COLO668 (cell line): ENCODE results near the gene MRI1.
A peak's percentile ranks its signal among the peaks of the same experiment; 100 is the strongest.
"Not testable (repeated sequence)": the region's sequence is repeated elsewhere in the genome, so short reads cannot be mapped to it uniquely, and the experiment has no call there.

ENCODE experiments used
- DNase-seq: peaks from one replicate; lab custom pipeline; 2025; ENCODE audit not compliant: unreplicated experiment; lab: John Stamatoyannopoulos, UW

Gene MRI1

GRCh38 chr19:13793317-13793716 is 29.0 kb downstream of the MRI1 start:
- DNase-seq, result not testable (repeated sequence)

DNA sequence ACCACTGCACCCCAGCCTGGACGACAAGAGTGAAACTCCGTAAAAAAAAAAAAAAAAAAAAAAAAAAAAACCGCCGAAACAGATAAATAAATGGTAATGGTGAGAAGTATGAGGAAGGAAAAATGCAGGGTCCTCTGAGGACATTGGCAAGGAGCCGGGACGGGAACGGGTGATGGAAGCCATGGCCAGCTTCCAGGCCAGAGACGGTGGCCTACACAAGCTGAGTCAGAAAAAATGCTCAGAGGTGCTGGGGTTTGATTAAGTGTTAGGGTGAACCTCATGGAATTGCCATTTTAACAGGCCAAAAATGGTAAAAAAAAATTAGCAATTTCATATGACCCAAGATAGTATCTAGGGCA is 30.1 kb downstream of the MRI1 start:
- no peak for DNase-seq

DNA sequence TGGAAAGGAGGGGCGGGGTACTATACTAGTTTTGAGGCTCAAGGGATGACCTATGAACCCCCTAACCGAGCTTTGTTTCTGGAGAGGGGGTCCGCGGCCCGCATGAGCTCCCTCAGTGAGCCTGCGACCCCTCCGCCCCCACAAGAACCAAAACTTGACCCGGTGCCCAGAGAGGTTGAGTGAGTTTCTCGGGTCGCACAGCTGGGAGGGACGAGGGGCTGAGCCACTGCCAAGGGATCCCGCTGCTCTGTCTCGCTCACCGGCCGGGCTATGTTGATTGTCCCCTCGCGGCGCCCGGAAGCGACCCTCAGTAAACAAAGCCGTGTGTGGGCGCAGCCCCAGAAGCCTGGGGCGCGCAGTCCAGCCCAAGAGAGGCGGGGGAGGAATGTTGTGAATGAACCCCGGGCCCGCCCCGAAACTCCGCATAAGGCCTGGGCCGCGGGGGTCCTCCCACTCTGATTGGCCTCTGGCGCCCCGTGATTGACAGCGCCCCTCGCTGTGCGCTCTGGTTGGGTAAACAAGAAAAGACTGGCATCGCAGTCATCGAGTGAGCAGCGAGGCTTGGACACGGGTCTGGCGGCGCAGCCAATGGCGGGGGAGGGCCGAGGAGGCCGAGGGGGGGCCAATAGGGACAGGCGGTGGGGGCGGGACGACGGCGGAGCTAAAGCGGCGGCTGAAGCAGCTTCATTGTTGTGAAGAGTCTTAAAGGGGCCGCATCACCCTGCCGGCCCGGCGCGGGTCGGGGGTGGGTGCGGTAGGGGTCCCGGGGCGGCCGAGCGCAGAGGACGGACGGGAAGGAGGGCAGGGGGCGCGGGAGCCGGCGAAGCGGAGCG is 30.7 kb downstream of the MRI1 start, which contains the start of gene ZSWIM4:
ZSWIM4 (plus strand) TSS at position 687 of the 833 bp plus-strand sequence. CDS start 206 bp downstream, outside the sequence.
- peak; percentile 98 for DNase-seq

GRCh38 chr19:13795595-13796300 is 31.4 kb downstream of the MRI1 start:
- peak; percentile 35 for DNase-seq

GRCh38 chr19:13796301-13797057 is 32.2 kb downstream of the MRI1 start:
- DNase-seq, result no peak

DNA sequence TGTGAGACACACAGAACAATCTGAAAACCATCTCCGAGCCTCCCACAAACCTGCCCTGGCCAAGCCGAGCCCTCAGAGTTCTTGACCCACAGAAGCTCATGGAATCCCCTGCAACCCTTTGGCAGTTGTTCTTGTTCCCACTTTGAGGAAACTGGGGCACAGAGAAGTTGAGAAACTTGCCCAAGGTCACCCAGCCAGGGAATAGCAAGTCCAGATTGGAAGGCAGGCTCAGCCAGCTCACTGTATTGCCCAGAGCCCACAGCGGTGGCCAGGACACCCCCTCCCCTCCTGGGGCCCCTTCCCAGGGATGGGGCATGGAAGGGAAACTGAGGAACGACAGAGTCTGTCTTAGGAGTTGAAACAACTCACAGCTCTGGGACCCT is 32.7 kb downstream of the MRI1 start:
- DNase-seq, result no peak

- DNase-seq, result no peak
Observed at GRCh38 chr19:13797870-13798269, 33.5 kb downstream of the MRI1 start.

DNA sequence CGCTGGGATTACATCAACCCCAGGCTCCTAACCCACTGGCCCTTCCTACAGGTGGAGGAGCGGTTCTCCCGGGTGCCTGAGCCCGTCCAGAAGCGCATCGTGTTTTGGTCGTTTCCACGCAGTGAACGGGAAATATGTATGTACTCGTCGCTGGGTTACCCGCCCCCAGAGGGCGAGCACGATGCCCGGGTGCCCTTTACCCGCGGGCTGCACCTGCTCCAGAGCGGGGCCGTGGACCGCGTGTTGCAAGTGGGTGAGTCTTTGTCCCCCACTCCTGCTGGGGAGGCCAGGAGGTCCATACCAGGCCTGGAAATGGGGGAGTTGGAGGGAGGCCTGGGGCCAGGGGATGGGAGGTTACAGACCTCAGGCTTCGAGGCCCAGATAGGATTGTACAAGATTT is 35.3 kb downstream of the MRI1 start:
- no peak for DNase-seq

DNA sequence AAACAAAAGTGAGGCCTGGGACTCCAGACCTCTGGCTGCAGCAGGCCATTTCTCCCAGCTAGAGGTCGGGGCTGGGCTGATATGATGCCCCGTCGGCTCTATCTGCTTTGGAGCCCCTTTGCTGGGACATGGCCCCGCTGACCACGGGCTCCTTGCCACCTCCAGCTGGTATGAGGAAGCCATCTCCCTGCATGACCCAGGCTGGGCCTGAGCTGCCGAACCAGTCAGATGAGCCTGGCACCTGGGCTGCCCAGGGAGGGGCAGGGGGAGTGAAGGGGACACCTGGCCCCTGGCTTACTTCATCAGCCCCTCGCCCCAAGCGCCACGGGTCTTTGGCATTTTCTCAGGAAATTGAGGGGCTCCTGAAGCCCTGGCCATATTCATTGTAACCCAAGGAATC is 38.7 kb downstream of the MRI1 start:
- DNase-seq, result no peak

DNA sequence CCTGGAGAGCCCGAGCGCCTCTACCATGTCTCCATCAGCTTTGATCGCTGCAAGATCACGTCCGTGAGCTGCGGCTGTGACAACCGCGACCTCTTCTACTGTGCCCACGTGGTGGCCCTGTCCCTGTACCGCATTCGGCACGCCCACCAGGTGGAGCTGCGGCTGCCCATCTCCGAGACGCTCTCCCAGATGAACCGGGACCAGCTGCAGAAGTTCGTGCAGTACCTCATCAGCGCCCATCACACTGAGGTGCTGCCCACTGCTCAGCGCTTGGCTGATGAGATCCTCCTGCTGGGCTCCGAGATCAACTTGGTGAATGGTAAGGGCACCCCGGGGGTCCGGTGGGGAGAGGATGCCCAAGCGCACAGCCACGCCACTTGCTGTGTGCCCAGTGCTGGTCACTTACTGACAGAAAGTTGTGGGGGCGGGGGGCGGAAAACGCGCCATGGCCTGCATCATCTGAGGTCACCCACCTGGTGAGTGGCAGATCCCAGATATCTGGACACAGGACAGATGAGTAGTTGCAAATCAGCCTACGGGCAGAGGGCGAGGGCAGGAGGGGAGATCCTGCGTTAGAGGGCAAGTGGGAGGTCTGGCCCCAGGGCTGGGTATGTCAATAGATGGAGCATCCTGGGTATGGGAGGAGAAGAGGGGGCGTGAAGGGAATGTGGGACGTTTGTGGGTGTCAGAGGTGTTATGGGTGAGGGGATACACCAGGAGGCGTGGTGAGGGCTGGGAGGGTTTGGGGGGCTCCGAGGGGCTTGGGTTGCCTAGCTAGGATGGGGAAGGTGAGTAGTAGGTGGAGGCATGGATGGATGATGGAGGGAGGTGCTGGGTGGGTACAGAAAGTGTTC is 40.7 kb downstream of the MRI1 start:
- DNase-seq, result peak; percentile 24

DNA sequence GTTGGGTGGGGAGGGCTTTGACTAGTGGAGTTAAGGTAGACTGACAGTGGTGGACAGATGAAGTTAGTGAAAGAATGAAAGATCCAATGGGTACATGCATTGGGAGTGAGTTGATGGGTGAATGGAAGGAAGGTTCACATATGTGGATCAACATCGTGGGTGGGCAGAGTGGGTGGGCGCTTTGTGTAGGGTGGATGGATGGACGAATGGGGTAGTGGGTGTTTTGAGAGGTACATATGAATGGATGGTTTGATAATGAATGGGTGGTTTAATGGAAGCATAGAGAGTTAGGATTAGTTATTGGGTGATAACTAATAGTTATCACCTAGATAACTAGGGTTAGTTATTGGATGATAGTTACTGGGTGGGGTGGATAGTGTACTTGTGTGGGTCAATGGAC is 42.4 kb downstream of the MRI1 start:
- DNase-seq, result no peak

DNA sequence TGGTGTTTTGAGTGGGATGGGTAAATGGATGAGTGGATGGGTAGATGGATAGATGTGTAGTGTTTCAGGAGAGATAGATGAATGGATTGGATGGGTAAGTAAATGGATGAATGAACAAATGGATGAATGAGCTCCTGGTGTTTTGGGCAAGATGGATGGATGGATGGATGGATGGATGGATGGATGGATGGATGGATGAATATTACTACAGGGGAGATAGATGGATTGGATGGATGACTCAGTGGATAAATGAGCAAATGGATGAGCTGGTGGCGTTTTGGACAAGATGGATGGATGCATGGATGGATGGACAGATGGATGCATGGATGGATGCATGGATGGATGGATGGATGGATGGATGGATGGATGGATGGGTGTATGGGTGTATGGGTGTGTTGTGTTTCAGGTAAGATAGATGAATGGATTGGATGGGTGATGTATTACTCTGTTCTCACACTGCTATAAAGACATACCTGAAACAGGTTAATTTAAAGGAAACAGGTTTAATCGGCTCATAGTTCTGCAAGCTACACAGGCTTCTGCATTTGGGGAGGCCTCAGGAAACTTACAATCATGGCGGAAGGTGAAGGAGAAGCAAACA is 43.2 kb downstream of the MRI1 start:
- no peak for DNase-seq

DNA sequence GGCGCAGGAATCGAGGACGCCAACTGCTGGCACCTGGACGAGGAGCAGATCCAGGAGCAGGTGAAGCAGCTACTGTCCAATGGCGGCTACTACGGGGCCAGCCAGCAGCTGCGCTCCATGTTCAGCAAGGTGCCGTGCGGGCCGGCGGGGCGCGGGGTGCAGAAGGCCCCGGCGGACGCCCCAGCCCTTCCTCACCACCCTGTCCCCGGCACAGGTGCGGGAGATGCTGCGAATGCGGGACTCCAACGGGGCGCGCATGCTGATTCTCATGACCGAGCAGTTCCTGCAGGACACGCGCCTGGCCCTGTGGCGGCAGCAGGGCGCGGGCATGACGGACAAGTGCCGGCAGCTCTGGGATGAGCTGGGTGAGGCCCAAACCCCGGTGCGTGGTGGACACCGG is 44.5 kb downstream of the MRI1 start:
- no peak for DNase-seq

DNA sequence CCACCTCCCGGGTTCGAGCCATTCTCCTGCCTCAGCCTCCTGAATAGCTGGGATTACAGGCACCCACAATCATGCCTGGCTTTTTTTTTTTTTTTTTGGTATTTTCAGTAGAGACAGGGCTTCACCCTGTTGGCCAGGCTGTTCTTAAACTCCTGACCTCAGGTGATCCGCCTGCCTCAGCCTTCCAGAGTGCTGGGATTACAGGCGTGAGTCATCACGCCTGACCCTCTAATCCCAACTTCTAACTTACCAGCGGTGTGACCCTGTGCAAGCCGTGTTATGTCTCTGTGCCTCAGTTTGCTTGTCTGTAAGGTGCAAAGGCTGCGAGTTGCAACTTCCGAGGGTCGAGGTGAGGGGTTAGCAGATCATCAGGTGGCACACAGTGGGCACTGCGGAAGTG is 48.2 kb downstream of the MRI1 start:
- DNase-seq, result no peak

DNA sequence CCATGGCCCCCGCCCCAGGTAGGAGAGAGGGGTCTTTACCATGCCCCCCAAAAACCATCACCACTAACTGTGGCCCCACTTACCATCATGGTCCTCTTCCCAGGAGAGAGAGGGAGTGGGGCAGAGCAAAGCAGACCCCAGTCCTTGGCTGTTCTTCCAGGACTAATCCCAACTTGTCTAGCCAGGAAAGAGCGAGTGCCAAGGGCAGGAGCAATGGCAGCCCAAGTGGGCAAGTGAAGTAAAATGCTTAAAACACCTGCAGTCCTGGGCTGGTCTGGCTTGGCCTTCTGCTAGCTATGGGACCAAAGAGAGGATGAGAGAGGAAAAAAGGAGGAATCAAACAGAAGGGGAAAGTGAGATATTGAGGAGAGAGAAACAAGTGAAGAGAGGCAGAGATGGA is 48.8 kb downstream of the MRI1 start:
- DNase-seq, result no peak

- no peak for DNase-seq
Observed at GRCh38 chr19:13814550-13814949, 50.2 kb downstream of the MRI1 start.

DNA sequence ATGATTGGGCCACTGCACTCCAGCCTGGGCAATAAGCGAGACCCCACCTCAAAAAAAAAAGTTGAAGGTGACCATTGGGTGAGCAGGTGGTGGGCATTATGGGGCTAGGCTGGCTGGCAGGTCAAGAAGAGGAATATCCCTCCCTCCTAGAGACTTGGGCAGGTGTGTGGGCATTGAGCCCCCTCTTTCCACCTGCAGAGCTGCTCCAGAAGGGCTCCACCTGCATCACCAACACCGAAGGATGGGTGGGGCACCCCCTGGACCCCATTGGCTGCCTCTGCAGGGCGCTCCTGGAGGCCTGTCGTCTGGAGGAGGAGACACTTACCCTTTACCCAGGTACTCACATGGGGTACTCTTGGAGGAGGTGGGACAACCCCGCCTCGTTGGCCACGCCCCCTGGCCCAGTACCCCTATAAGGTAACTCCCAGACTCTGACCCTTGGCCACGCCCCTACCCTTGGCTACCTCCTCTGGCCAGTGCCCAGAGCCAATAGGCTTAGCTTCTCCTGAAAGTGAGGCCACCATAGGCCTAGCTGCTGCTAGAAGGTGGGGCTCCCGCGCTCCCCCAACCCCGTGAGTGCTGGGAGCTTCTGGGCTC is 52.8 kb downstream of the MRI1 start:
- DNase-seq, result peak; percentile 80

GRCh38 chr19:13817615-13818371 is 53.5 kb downstream of the MRI1 start:
- peak; percentile 98 for DNase-seq

- no peak for DNase-seq
Observed at GRCh38 chr19:13819238-13819637, 54.9 kb downstream of the MRI1 start.
